ENCODE data around the gene REV3L.

Gene REV3L

GRCh38 chr6:111283707-111284106 is 199.3 kb downstream of the REV3L start:
- peaks cover 14% of the 10 kb centered on the region; the same call in 1 of the 2 replicates for H3K36me3 ChIP-seq (ENCODE audit: insufficient read depth, low read length)

GRCh38 chr6:111282515-111282914 is 200.5 kb downstream of the REV3L start:
- Histone ChIP-seq H3K9me3 (ENCODE audit: insufficient read depth, low read depth, low read length) (no peaks in the 10 kb centered on the region), H3K9me2 (replicated peaks; ENCODE audit: low read depth, low read length) (no peaks in the 10 kb centered on the region), H3K79me2 (ENCODE audit: insufficient read depth, low read length) (no peaks in the 10 kb centered on the region), H3K27me3 (ENCODE audit: insufficient read depth, low read length, poor library complexity, severe bottlenecking) (no peaks in the 10 kb centered on the region), H3K36me3 (ENCODE audit: insufficient read depth, low read length) (peaks cover 25% of the 10 kb centered on the region), H3K9ac (ENCODE audit: low read depth, low read length, poor library complexity, severe bottlenecking) (no peak overlapping the region), H3K4me1 (ENCODE audit: insufficient read depth, low read length, poor library complexity, severe bottlenecking) (no peaks in the 10 kb centered on the region), H3F3A (ENCODE audit: low read depth) (no peaks in the 10 kb centered on the region), H2AFZ (ENCODE audit: low read length) (no peak overlapping the region), H3K4me2 (ENCODE audit: low read depth, low read length, poor library complexity, severe bottlenecking) (no peak overlapping the region), H4K20me1 (ENCODE audit: insufficient read depth, low read length, poor library complexity, severe bottlenecking) (no peaks in the 10 kb centered on the region), H3K4me3 (ENCODE audit: low read length, poor library complexity, severe bottlenecking) (no peak overlapping the region)
- TF ChIP-seq EZH2phosphoT487 (IDR thresholded peaks at IDR 0.05; ENCODE audit: borderline replicate concordance), result no peak
- TF ChIP-seq CTCF (conservative IDR thresholded peaks at IDR 0.05; ENCODE audit: low read length), result no peak

More at GRCh38 chr6:111283707-111284106, 199.3 kb downstream of the REV3L start:
- no peak for TF ChIP-seq CTCF (conservative IDR thresholded peaks at IDR 0.05; ENCODE audit: low read length)
- TF ChIP-seq EZH2phosphoT487 (IDR thresholded peaks at IDR 0.05; ENCODE audit: borderline replicate concordance), result no peak
- Histone ChIP-seq H2AFZ (ENCODE audit: low read length) (no peak overlapping the region), H3K9ac (ENCODE audit: low read depth, low read length, poor library complexity, severe bottlenecking) (no peak overlapping the region), H3K4me2 (ENCODE audit: low read depth, low read length, poor library complexity, severe bottlenecking) (no peak overlapping the region), H3F3A (ENCODE audit: low read depth) (no peaks in the 10 kb centered on the region), H3K4me1 (ENCODE audit: insufficient read depth, low read length, poor library complexity, severe bottlenecking) (no peaks in the 10 kb centered on the region), H3K9me2 (replicated peaks; ENCODE audit: low read depth, low read length) (no peaks in the 10 kb centered on the region), H3K9me3 (ENCODE audit: insufficient read depth, low read depth, low read length) (no peaks in the 10 kb centered on the region), H3K4me3 (ENCODE audit: low read length, poor library complexity, severe bottlenecking) (no peak overlapping the region), H4K20me1 (ENCODE audit: insufficient read depth, low read length, poor library complexity, severe bottlenecking) (no peaks in the 10 kb centered on the region), H3K27me3 (ENCODE audit: insufficient read depth, low read length, poor library complexity, severe bottlenecking) (no peaks in the 10 kb centered on the region), H3K79me2 (ENCODE audit: insufficient read depth, low read length) (no peaks in the 10 kb centered on the region)

- no peaks in the 10 kb centered on the region for H3K9me3 ChIP-seq (ENCODE audit: insufficient read depth, low read depth, low read length)
- no peak overlapping the region for H3K4me2 ChIP-seq (ENCODE audit: low read depth, low read length, poor library complexity, severe bottlenecking)
- H3K4me3 ChIP-seq (ENCODE audit: low read length, poor library complexity, severe bottlenecking), result no peak overlapping the region
- H3K27me3 ChIP-seq (ENCODE audit: insufficient read depth, low read length, poor library complexity, severe bottlenecking), result no peaks in the 10 kb centered on the region
- H3F3A ChIP-seq (ENCODE audit: low read depth), result no peaks in the 10 kb centered on the region
- no peaks in the 10 kb centered on the region for H3K4me1 ChIP-seq (ENCODE audit: insufficient read depth, low read length, poor library complexity, severe bottlenecking)
- H3K9me2 ChIP-seq (replicated peaks; ENCODE audit: low read depth, low read length), result no peaks in the 10 kb centered on the region
- no peak overlapping the region for H2AFZ ChIP-seq (ENCODE audit: low read length)
- no peaks in the 10 kb centered on the region for H4K20me1 ChIP-seq (ENCODE audit: insufficient read depth, low read length, poor library complexity, severe bottlenecking)
- TF ChIP-seq CTCF (conservative IDR thresholded peaks at IDR 0.05; ENCODE audit: low read length) (no peak), EZH2phosphoT487 (IDR thresholded peaks at IDR 0.05; ENCODE audit: borderline replicate concordance) (no peak)
- H3K79me2 ChIP-seq (ENCODE audit: insufficient read depth, low read length), result no peaks in the 10 kb centered on the region
- H3K9ac ChIP-seq (ENCODE audit: low read depth, low read length, poor library complexity, severe bottlenecking), result no peak overlapping the region
- H3K36me3 ChIP-seq (ENCODE audit: insufficient read depth, low read length), result peaks cover 43% of the 10 kb centered on the region
These were observed 202.5 kb downstream of the REV3L start for GRCh38 chr6:111280445-111280955.

Measured in Loucy (cell line).